Caco-2 (cell line): ENCODE data around the gene TPX2. TPM values are rescaled to one million over a fixed set of nuclear protein-coding genes. Genes with fewer than 3 reads are reported as not detected.

ENCODE experiments used
- BruUV-seq: library from RNA; stranded (reverse); fragments of 400-500 nt; replicated peaks from 2 replicates; lab custom pipeline; 2021; lab: Mats Ljungman, UMichigan
- CTCF ChIA-PET: fragments of 300-600 bp; sonication (Branson Sonifier 250); formaldehyde crosslinking; loops from one replicate; lab custom pipeline; 2022; ENCODE audit warnings: antibody characterized with exemption; lab: Charles Lee
- POLR2A ChIA-PET: fragments of 300-600 bp; sonication (Branson Sonifier 250); formaldehyde crosslinking; loops from one replicate; lab custom pipeline; 2022; ENCODE audit warnings: antibody characterized with exemption; lab: Charles Lee
- DNase-seq, 2 experiments: peaks; one replicate each; pipeline versions ENCODE4 v3.0.0 to v3.0.0-alpha.2; 2020 to 2022
- H3K27me3 ChIP-seq: replicated peaks from 2 replicates; pipeline ENCODE4 v1.6.0; 2011; ENCODE audit warnings: low read length; ENCODE audit not compliant: control insufficient read depth, insufficient read depth
- H3K36me3 ChIP-seq: 2 replicates; pipeline ENCODE4 v1.5.1; 2011; ENCODE audit warnings: low read length; ENCODE audit not compliant: control insufficient read depth, insufficient read depth
- H3K4me1 ChIP-seq: fragments of 250-450 bp; sonication (Bioruptor Pico); 2 replicates; pipeline ENCODE4 v1.5.1; 2020; ENCODE audit warnings: mild to moderate bottlenecking
- H3K4me3 ChIP-seq: 2 replicates; pipeline ENCODE4 v1.5.1; 2011; ENCODE audit warnings: low read depth, mild to moderate bottlenecking, control low read depth, low read length
- H3K9me3 ChIP-seq: fragments of 250-450 bp; sonication (Bioruptor Pico); 2 replicates; pipeline ENCODE4 v1.5.1; 2020; ENCODE audit warnings: mild to moderate bottlenecking, moderate library complexity
- H3K27ac Mint-ChIP-seq: one replicate; pipeline ENCODE4 v1.8.0; 2022; ENCODE audit warnings: mixed read lengths; ENCODE audit not compliant: unreplicated experiment
- H3K27me3 Mint-ChIP-seq: one replicate; pipeline ENCODE4 v1.8.0; 2022; ENCODE audit warnings: mixed read lengths; ENCODE audit not compliant: insufficient read depth, unreplicated experiment
- H3K36me3 Mint-ChIP-seq: one replicate; pipeline ENCODE4 v1.8.0; 2022; ENCODE audit warnings: mild to moderate bottlenecking, mixed read lengths; ENCODE audit not compliant: insufficient read depth, unreplicated experiment
- H3K4me1 Mint-ChIP-seq: one replicate; pipeline ENCODE4 v1.8.0; 2022; ENCODE audit warnings: low read depth, mixed read lengths; ENCODE audit not compliant: unreplicated experiment
- H3K4me3 Mint-ChIP-seq: one replicate; pipeline ENCODE4 v1.8.0; 2022; ENCODE audit warnings: mild to moderate bottlenecking, moderate library complexity, mixed read lengths; ENCODE audit not compliant: unreplicated experiment
- H3K9me3 Mint-ChIP-seq: one replicate; pipeline ENCODE4 v1.8.0; 2022; ENCODE audit warnings: mixed read lengths; ENCODE audit not compliant: unreplicated experiment
- CTCF ChIP-seq, 2 experiments: fragments of 200-600 bp in 1 of 2; IDR thresholded peaks; 1 replicate in 1 of 2; 2 replicates in 1 of 2; pipeline versions ENCODE4 v1.5.1 to v1.8.0; 2011 to 2022; ENCODE audit warnings: antibody characterized with exemption in 1 of 2, control low read depth in 1 of 2, inconsistent platforms in 1 of 2, low read depth in 1 of 2, low read length in 1 of 2, mild to moderate bottlenecking in 1 of 2, moderate library complexity in 1 of 2; ENCODE audit not compliant: insufficient read depth in 1 of 2, severe bottlenecking in 1 of 2, unreplicated experiment in 1 of 2
- intact Hi-C: fragments of 100-400 bp; cut with micrococcal nuclease; formaldehyde crosslinking; loops from one replicate; pipeline ENCODE4 v1.10.0; 2022; ENCODE audit not compliant: unreplicated experiment
- total RNA-seq: library from RNA; stranded (reverse); gene quantifications from 2 replicates; pipeline ENCODE4 v1.2.3, GENCODE V29; 2022

Gene TPX2
- total RNA-seq, 1 experiment from 2014 or later = 237 TPM

- Histone ChIP-seq H3K4me1 (no peaks in the 10 kb centered on the region), H3K27me3 (no peaks in the 10 kb centered on the region), H3K36me3 (no peaks in the 10 kb centered on the region), H3K9me3 (no peaks in the 10 kb centered on the region), H3K4me3 (no peak overlapping the region)
- ChIA-PET POLR2A (no interaction called here), CTCF (interaction anchor here (0.6 to 1.5 kb wide), 4 partner anchors 15 to 104 kb away, joined by 3 to 5 read pairs (median 3); no protein-coding TSS in a partner anchor)
- Mint-ChIP-seq H3K9me3 (no peaks in the 10 kb centered on the region), H3K4me1 (no peaks in the 10 kb centered on the region), H3K36me3 (no peaks in the 10 kb centered on the region), H3K27me3 (no peaks in the 10 kb centered on the region), H3K27ac (no peak overlapping the region), H3K4me3 (no peak overlapping the region)
- intact Hi-C loops = no loop called here
- BruUV-seq = no TSS peak
- DNase-seq = no peak
- TF ChIP-seq CTCF (IDR thresholded peaks at IDR 0.05; ENCODE audit: insufficient read depth in 1 of 2, low read depth in 1 of 2, low read length in 1 of 2, severe bottlenecking in 1 of 2, unreplicated experiment in 1 of 2) = no peak
Measured at GRCh38 chr20:31818376-31818908, 79.4 kb downstream of the TPX2 start.

DNA sequence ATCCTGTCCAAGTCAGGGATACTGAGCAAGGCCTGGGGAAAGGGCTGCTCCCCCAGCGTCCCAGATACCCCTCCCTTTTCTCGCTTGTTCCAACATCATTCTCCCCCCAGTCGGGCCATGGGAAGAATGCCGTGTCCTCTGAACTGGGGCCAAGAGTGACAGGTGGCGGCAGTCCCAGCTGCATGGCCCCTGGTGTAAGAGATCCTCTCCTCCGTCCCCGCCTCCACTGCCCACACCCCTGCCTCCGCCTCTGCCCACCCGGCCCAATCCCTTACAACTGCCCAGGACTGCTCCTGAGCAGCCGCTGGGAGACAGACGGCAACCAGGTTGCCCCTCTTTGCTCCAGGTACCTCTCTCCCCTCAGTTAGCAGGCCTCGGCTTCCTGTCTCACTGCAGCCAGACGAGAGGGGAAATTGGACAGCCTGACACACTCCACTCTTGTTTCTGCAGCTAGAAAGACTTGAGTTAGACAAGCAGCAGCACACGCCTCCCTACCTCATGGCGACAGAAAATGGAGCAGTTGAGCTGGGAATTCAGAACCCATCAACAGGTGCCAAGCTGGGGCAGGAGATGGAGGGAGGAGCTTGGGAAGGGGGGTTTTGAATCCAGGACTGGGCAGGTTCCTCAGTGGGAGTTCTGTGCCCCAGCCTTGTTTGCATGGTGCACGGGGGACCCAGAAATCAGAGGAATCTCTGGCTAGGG, 80.1 kb downstream of the TPX2 start, which contains the start of gene MYLK2:
Gene MYLK2 (plus strand): TSS at position 274 of the 702 bp plus-strand sequence. CDS start 225 bp downstream, at position 499.
- DNase-seq = no peak
- intact Hi-C loops = no loop called here
- Histone ChIP-seq H3K27me3 (no peaks in the 10 kb centered on the region), H3K36me3 (no peaks in the 10 kb centered on the region), H3K4me3 (no peak within 1 kb of the TSS), H3K9me3 (no peaks in the 10 kb centered on the region), H3K4me1 (no peaks in the 10 kb centered on the region)
- no peak for TF ChIP-seq CTCF (IDR thresholded peaks at IDR 0.05; ENCODE audit: insufficient read depth in 1 of 2, low read depth in 1 of 2, low read length in 1 of 2, severe bottlenecking in 1 of 2, unreplicated experiment in 1 of 2)
- Mint-ChIP-seq H3K36me3 (no peaks in the 10 kb centered on the region), H3K27ac (no peak within 1 kb of the TSS), H3K4me1 (no peaks in the 10 kb centered on the region), H3K9me3 (no peaks in the 10 kb centered on the region), H3K4me3 (no peak within 1 kb of the TSS), H3K27me3 (no peaks in the 10 kb centered on the region)
- ChIA-PET POLR2A (no interaction called here), CTCF (interaction anchor here (0.6 kb wide), 1 partner anchor 185 kb away, joined by 3 read pairs; no protein-coding TSS in a partner anchor)
- no TSS peak for BruUV-seq

GRCh38 chr20:31820228-31820627, 81.1 kb downstream of the TPX2 start:
- intact Hi-C loops = no loop called here
- CTCF ChIA-PET = interaction anchor here (0.6 kb wide), 1 partner anchor 336 kb away, joined by 3 read pairs; no protein-coding TSS in a partner anchor

More at GRCh38 chr20:31820228-31820627, 81.1 kb downstream of the TPX2 start:
- H3K9me3 Mint-ChIP-seq = no peaks in the 10 kb centered on the region
- H3K4me3 Mint-ChIP-seq = no peak overlapping the region
- H3K27ac Mint-ChIP-seq = no peak overlapping the region
- Histone ChIP-seq H3K36me3 (no peaks in the 10 kb centered on the region), H3K9me3 (no peaks in the 10 kb centered on the region), H3K27me3 (no peaks in the 10 kb centered on the region), H3K4me3 (no peak overlapping the region), H3K4me1 (no peaks in the 10 kb centered on the region)
- DNase-seq = no peak
- no peaks in the 10 kb centered on the region for H3K36me3 Mint-ChIP-seq
- no peaks in the 10 kb centered on the region for H3K27me3 Mint-ChIP-seq
- BruUV-seq = no TSS peak
- no peak for TF ChIP-seq CTCF (IDR thresholded peaks at IDR 0.05; ENCODE audit: insufficient read depth in 1 of 2, low read depth in 1 of 2, low read length in 1 of 2, severe bottlenecking in 1 of 2, unreplicated experiment in 1 of 2)
- POLR2A ChIA-PET = no interaction called here
- no peaks in the 10 kb centered on the region for H3K4me1 Mint-ChIP-seq
